GM12878 (cell line): ENCODE results near the gene ENPP4. TPM values are rescaled to one million over a fixed set of nuclear protein-coding genes. Genes with fewer than 3 reads are reported as not detected.

Source experiments
- ATAC-seq: fragments of 200-7000 bp; cut with Tn5 transposase; 3 replicates; pipeline ENCODE4 v1.9.1; 2020; ENCODE audit warnings: mild to moderate bottlenecking, moderate library complexity
- BruUV-seq: library from RNA; stranded (reverse); fragments of 400-500 nt; replicated peaks from 2 replicates; lab custom pipeline; 2021; lab: Mats Ljungman, UMichigan
- CTCF ChIA-PET: fragments of 300-600 bp; sonication (Branson Sonifier 250); formaldehyde crosslinking; extraction: SDS; loops from one replicate; lab custom pipeline; 2021; ENCODE audit warnings: inconsistent platforms; lab: Yijun Ruan, JAX
- POLR2A ChIA-PET: fragments of 350-600 bp; formaldehyde crosslinking; extraction: SDS; loops from one replicate; lab custom pipeline; 2021; ENCODE audit warnings: inconsistent platforms; lab: Charles Lee
- RAD21 ChIA-PET: fragments of 300-600 bp; sonication (Branson Sonifier 250); formaldehyde crosslinking; loops from one replicate; lab custom pipeline; 2023; ENCODE audit warnings: antibody characterized with exemption; ENCODE audit not compliant: unreplicated experiment; lab: Charles Lee
- SMC1A ChIA-PET: fragments of 300-600 bp; sonication (Branson Sonifier 250); formaldehyde crosslinking; loops from one replicate; lab custom pipeline; 2023; ENCODE audit not compliant: unreplicated experiment, uncharacterized antibody; lab: Charles Lee
- DNase-seq: peaks from one replicate; pipeline ENCODE4 v3.0.0-alpha.2; 2011; ENCODE audit warnings: low read depth, low spot score
- FAIRE-seq: peaks from 3 replicates; lab custom pipeline; 2011; peaks lifted over from hg19 to GRCh38; lab: Jason Lieb, UNC
- H2AFZ ChIP-seq: 2 replicates; pipeline ENCODE4 v1.6.0; 2011; ENCODE audit warnings: low read depth, low read length, control low read depth; ENCODE audit not compliant: control insufficient read depth
- H3K27ac ChIP-seq: 2 replicates; pipeline ENCODE4 v1.5.1; 2011; ENCODE audit warnings: control low read depth; ENCODE audit not compliant: control insufficient read depth, insufficient read depth
- H3K27me3 ChIP-seq, 2 experiments: replicated peaks in 1 of 2; 2 replicates each; pipeline versions ENCODE4 v1.6.0 to v1.6.1; 2011; ENCODE audit warnings: low read length in 1 of 2; ENCODE audit not compliant: control insufficient read depth in 2 of 2, insufficient read depth in 2 of 2
- H3K36me3 ChIP-seq, 2 experiments: 2 replicates each; pipeline ENCODE4 v1.5.1; 2011; ENCODE audit warnings: low read length in 1 of 2; ENCODE audit not compliant: control insufficient read depth in 2 of 2, insufficient read depth in 2 of 2
- H3K4me1 ChIP-seq: 2 replicates; pipeline ENCODE4 v1.6.1; 2011; ENCODE audit warnings: mild to moderate bottlenecking, low read length, moderate library complexity, mixed read lengths; ENCODE audit not compliant: control insufficient read depth, insufficient read depth
- H3K4me2 ChIP-seq: 2 replicates; pipeline ENCODE4 v1.6.0; 2011; ENCODE audit warnings: control low read depth; ENCODE audit not compliant: control insufficient read depth, insufficient read depth
- H3K4me3 ChIP-seq: fragments of 200-600 bp; sonication (generic); 2 replicates; pipeline ENCODE4 v1.5.1; 2016
- H3K79me2 ChIP-seq: 2 replicates; pipeline ENCODE4 v1.6.0; 2011; ENCODE audit warnings: low read length; ENCODE audit not compliant: control insufficient read depth, insufficient read depth
- H3K9ac ChIP-seq: 2 replicates; pipeline ENCODE4 v1.8.0; 2011; ENCODE audit warnings: low read length, control low read depth, mixed read lengths; ENCODE audit not compliant: control insufficient read depth, insufficient read depth
- H3K9me3 ChIP-seq: replicated peaks from 3 replicates; pipeline ENCODE4 v1.5.1; 2011; ENCODE audit warnings: mild to moderate bottlenecking, low read length; ENCODE audit not compliant: control insufficient read depth, insufficient read depth
- H4K20me1 ChIP-seq: 2 replicates; pipeline ENCODE4 v1.6.0; 2011; ENCODE audit not compliant: control insufficient read depth, insufficient read depth
- CBFB ChIP-seq: IDR thresholded peaks from 2 replicates; pipeline ENCODE4 v1.6.1; 2016; ENCODE audit warnings: antibody characterized with exemption, low read depth
- E4F1 ChIP-seq: fragments of 450-650 bp; IDR thresholded peaks from 2 replicates; pipeline ENCODE4 v1.6.1; 2018; ENCODE audit warnings: borderline replicate concordance, mild to moderate bottlenecking; ENCODE audit not compliant: partially characterized antibody
- IRF3 ChIP-seq: fragments of 450-650 bp; IDR thresholded peaks from 2 replicates; pipeline ENCODE4 v1.6.1; 2014; ENCODE audit warnings: mild to moderate bottlenecking
- LARP7 ChIP-seq: fragments of 450-650 bp; IDR thresholded peaks from 2 replicates; pipeline ENCODE4 v1.6.1; 2017; ENCODE audit warnings: mild to moderate bottlenecking
- NR2C1 ChIP-seq: fragments of 450-650 bp; IDR thresholded peaks from 2 replicates; pipeline ENCODE4 v1.6.1; 2017; ENCODE audit warnings: antibody characterized with exemption, mild to moderate bottlenecking, moderate library complexity
- RFX5 ChIP-seq: IDR thresholded peaks from 2 replicates; pipeline ENCODE4 v1.6.1; 2011; ENCODE audit warnings: low read depth, low read length, improper control_type of control experiment
- WGBS: methylation state at CpG from one replicate; pipeline ENCODE4 v1.1.6; 2016; ENCODE audit warnings: low lambda C conversion rate; ENCODE audit not compliant: insufficient replicate concordance, insufficient coverage; ENCODE audit errors: missing lambda C conversion rate; 5-methylcytosine and 5-hydroxymethylcytosine counted together
- in situ Hi-C: fragments of 300-500 bp; cut with MboI; formaldehyde crosslinking; loops from 9 replicates; pipeline ENCODE4 v1.14.3; 2018; ENCODE audit warnings: mixed read lengths
- intact Hi-C: fragments of 100-400 bp; cut with micrococcal nuclease; formaldehyde crosslinking; loops from one replicate; pipeline ENCODE4 v1.14.2; 2022; ENCODE audit not compliant: unreplicated experiment
- polyA plus RNA-seq, 11 experiments: library from polyadenylated mRNA; depleted of rRNA in 4 of 11; unstranded in 6 of 11; stranded (reverse) in 5 of 11; fragments of >200 nt; fragmentation: Nextera tagmentation in 4 of 11; fragmentation: Illumina TruSeq in 1 of 11; extraction: Ambion mirVana in 4 of 11; extraction: Trizol in 1 of 11; gene quantifications; 1 replicate in 1 of 11; 2 replicates in 10 of 11; pipeline versions ENCODE4 v1.2.1 to v1.2.3, GENCODE V29; 2011 to 2016; ENCODE audit warnings: inconsistent platforms in 2 of 11, missing spikeins in 2 of 11, low read depth in 1 of 11
- total RNA-seq, 4 experiments: library from RNA; depleted of rRNA in 3 of 4; stranded (reverse); fragments of >200 nt in 3 of 4; fragmentation: Illumina TruSeq in 1 of 4; extraction: Trizol in 1 of 4; gene quantifications; 2 replicates each; pipeline versions ENCODE4 v1.2.1 to v1.2.3, GENCODE V29; 2013 to 2021
- TF ChIP-seq, protein P1 (sequence below): IDR thresholded peaks from 2 replicates; pipeline ENCODE4 v1.6.1; 2011; ENCODE audit warnings: mild to moderate bottlenecking, low read depth, low read length, moderate library complexity; ENCODE audit not compliant: insufficient replicate concordance
- TF ChIP-seq, protein P2 (sequence below): IDR thresholded peaks from 2 replicates; pipeline ENCODE4 v1.6.1; 2011; ENCODE audit warnings: low read depth, low read length, improper control_type of control experiment, borderline replicate concordance
- TF ChIP-seq, protein P3 (sequence below): IDR thresholded peaks from 2 replicates; pipeline ENCODE4 v1.6.1; 2011; ENCODE audit warnings: borderline replicate concordance, low read depth, mild to moderate bottlenecking, moderate library complexity, mixed read lengths, low read length; ENCODE audit not compliant: insufficient read depth; ENCODE audit errors: extremely low read length

Gene ENPP4
- total and polyA plus RNA-seq, 10 of the 15 experiments (the other 5 are each of a cell fraction or from before 2014, with no cell fraction given): 3.3 to 9.7 (median 5.3) TPM

DNA sequence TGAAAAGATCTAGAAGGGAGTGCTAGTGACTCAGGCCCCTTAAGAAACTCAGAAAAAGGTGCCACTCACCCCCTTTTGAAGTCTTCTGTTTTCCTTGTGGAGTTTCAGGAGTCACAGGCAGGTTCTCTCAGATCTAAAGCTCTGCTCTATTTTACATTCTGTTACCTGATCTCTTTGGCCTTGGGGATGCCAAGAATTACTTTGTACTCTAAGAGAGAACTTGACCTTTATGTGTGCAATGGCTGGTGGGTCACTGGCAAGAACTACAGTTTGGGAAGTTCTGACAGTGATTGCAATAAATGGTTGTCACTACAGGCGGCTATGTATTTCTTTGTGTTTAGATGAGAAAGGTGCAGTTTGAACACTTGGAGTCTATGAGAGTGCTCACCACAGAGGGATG lies 24.2 kb upstream of the ENPP4 start:
- ChIA-PET POLR2A (no interaction called here), SMC1A (interaction anchor here (1.5 to 2.3 kb wide), 2 partner anchors 11 to 15 kb away, joined by 4 to 8 read pairs; no protein-coding TSS in a partner anchor), RAD21 (interaction anchor here (1.3 to 2.2 kb wide), 2 partner anchors 23 to 25 kb away, joined by 5 to 7 read pairs; partner anchors contain the start of gene ENPP4)
- no peak overlapping the region for H3K4me2 ChIP-seq
- no peaks in the 10 kb centered on the region for H3K36me3 ChIP-seq
- peak overlapping the region; percentile 18; the same call in 1 of the 2 replicates for H3K27ac ChIP-seq
- no peak for ATAC-seq
- DNase-seq: no peak
- no peak for FAIRE-seq
- H3K9ac ChIP-seq: no peak overlapping the region; the same call in 1 of the 2 replicates
- peaks cover 5% of the 10 kb centered on the region; the same call in 2 of the 3 replicates for H3K9me3 ChIP-seq
- H3K79me2 ChIP-seq: no peaks in the 10 kb centered on the region
- intact Hi-C loops (no loop called here), in situ Hi-C loops (no loop called here)
- 61% methylated on average over 1 of the region's 1 CpG for WGBS
- H4K20me1 ChIP-seq: no peaks in the 10 kb centered on the region
- H3K4me3 ChIP-seq: no peak overlapping the region
- H3K27me3 ChIP-seq: no peaks in the 10 kb centered on the region
- H2AFZ ChIP-seq: peak overlapping the region; percentile 63
- no TSS peak for BruUV-seq
- TF ChIP-seq LARP7: no peak
- TF ChIP-seq, protein P1, sequence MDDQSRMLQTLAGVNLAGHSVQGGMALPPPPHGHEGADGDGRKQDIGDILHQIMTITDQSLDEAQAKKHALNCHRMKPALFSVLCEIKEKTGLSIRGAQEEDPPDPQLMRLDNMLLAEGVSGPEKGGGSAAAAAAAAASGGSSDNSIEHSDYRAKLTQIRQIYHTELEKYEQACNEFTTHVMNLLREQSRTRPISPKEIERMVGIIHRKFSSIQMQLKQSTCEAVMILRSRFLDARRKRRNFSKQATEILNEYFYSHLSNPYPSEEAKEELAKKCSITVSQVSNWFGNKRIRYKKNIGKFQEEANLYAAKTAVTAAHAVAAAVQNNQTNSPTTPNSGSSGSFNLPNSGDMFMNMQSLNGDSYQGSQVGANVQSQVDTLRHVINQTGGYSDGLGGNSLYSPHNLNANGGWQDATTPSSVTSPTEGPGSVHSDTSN: no peak
- TF ChIP-seq, all 136 proteins: peak for 0
- peaks cover 15% of the 10 kb centered on the region; the same call in 1 of the 2 replicates for H3K4me1 ChIP-seq
- CTCF ChIA-PET: interaction anchor here (0.7 to 2.2 kb wide), 5 partner anchors 10 to 314 kb away, joined by 3 to 7 read pairs (median 5); no protein-coding TSS in a partner anchor

- Histone ChIP-seq H3K9me3 (no peaks in the 10 kb centered on the region; the same call in 2 of the 3 replicates), H3K4me3 (no peak overlapping the region), H3K36me3 (no peaks in the 10 kb centered on the region), H3K27me3 (no peaks in the 10 kb centered on the region), H3K4me1 (no peaks in the 10 kb centered on the region), H3K27ac (no peak overlapping the region), H3K9ac (no peak overlapping the region), H3K79me2 (no peaks in the 10 kb centered on the region), H2AFZ (no peak overlapping the region), H3K4me2 (no peak overlapping the region), H4K20me1 (no peaks in the 10 kb centered on the region)
- CTCF ChIA-PET: interaction anchor here (0.8 kb wide), 1 partner anchor 9 kb away, joined by 3 read pairs; no protein-coding TSS in a partner anchor
- in situ Hi-C loops: no loop called here
- intact Hi-C loops: no loop called here
- FAIRE-seq (no peak), ATAC-seq (no peak), DNase-seq (no peak)
- RAD21 ChIA-PET: no interaction called here
- POLR2A ChIA-PET: no interaction called here
- SMC1A ChIA-PET: no interaction called here
- no TSS peak for BruUV-seq
- WGBS: 92% methylated on average over 1 of the region's 1 CpG
- TF ChIP-seq, protein P2, sequence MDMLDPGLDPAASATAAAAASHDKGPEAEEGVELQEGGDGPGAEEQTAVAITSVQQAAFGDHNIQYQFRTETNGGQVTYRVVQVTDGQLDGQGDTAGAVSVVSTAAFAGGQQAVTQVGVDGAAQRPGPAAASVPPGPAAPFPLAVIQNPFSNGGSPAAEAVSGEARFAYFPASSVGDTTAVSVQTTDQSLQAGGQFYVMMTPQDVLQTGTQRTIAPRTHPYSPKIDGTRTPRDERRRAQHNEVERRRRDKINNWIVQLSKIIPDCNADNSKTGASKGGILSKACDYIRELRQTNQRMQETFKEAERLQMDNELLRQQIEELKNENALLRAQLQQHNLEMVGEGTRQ: no peak
- TF ChIP-seq IRF3 (no peak), NR2C1 (no peak), E4F1 (no peak), RFX5 (no peak), CBFB (no peak)
- TF ChIP-seq, protein P3, sequence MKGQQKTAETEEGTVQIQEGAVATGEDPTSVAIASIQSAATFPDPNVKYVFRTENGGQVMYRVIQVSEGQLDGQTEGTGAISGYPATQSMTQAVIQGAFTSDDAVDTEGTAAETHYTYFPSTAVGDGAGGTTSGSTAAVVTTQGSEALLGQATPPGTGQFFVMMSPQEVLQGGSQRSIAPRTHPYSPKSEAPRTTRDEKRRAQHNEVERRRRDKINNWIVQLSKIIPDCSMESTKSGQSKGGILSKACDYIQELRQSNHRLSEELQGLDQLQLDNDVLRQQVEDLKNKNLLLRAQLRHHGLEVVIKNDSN: no peak
Observed at GRCh38 chr6:46113370-46113769, 16.4 kb upstream of the ENPP4 start.
